Measurements from ENCODE around the gene CBFA2T2.

GRCh38 chr20:33671573-33672288 is 181.8 kb downstream of the CBFA2T2 start:
- TF ChIP-seq CTCF (conservative IDR thresholded peaks at IDR 0.05 in 1 of 2, IDR thresholded peaks at IDR 0.05 in 1 of 2; ENCODE audit: extremely low read depth in 1 of 2, insufficient read depth in 1 of 2, low read depth in 1 of 2, low read length in 2 of 2) (no peak), EZH2 (IDR thresholded peaks at IDR 0.05; ENCODE audit: borderline replicate concordance, low read length) (no peak)
